OCI-LY7 (cell line): ENCODE data around the gene ADRA2A.

Source experiments
- EZH2phosphoT487 ChIP-seq: fragments of 200-600 bp; sonication (generic); IDR thresholded peaks from 2 replicates; pipeline ENCODE4 v1.6.1; 2018; ENCODE audit warnings: low read depth, borderline replicate concordance, mild to moderate bottlenecking, mixed run types, antibody characterized with exemption, low read length, moderate library complexity, mixed read lengths
- TF ChIP-seq, protein P1 (sequence below): fragments of 200-600 bp; sonication (generic); conservative IDR thresholded peaks from 2 replicates; pipeline ENCODE4 v1.5.1; 2014; ENCODE audit warnings: mild to moderate bottlenecking, antibody characterized with exemption, low read length, moderate library complexity, mixed read lengths

DNA sequence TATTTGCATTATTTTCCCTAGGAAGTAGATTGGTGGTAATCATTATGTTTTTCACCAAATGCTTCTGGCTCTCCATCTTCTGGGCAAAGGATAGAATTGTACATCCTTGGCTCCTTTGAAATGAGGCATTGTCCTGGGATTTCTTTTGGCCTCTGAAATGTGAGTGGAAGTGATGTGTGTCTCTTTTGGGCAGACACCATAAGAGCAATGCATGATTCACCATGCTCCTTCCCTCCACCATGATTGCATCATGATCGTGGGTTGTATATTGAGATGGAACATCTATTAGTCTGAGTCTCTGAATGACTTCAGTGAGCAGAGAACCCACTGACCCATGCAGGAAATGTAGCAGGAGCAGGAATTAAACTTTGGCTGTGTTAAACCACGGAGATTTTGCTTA is 49.2 kb downstream of the ADRA2A start:
- TF ChIP-seq, protein P1, sequence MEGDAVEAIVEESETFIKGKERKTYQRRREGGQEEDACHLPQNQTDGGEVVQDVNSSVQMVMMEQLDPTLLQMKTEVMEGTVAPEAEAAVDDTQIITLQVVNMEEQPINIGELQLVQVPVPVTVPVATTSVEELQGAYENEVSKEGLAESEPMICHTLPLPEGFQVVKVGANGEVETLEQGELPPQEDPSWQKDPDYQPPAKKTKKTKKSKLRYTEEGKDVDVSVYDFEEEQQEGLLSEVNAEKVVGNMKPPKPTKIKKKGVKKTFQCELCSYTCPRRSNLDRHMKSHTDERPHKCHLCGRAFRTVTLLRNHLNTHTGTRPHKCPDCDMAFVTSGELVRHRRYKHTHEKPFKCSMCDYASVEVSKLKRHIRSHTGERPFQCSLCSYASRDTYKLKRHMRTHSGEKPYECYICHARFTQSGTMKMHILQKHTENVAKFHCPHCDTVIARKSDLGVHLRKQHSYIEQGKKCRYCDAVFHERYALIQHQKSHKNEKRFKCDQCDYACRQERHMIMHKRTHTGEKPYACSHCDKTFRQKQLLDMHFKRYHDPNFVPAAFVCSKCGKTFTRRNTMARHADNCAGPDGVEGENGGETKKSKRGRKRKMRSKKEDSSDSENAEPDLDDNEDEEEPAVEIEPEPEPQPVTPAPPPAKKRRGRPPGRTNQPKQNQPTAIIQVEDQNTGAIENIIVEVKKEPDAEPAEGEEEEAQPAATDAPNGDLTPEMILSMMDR, result no peak
- no peak for TF ChIP-seq EZH2phosphoT487
